Measurements from ENCODE around the gene C6orf15. TPM values are rescaled to one million over a fixed set of nuclear protein-coding genes. Genes with fewer than 3 reads are reported as not detected.

Gene C6orf15
- total and polyA plus RNA-seq, 2 donors (not counting 3 experiments of a cell fraction or from before 2014, with no cell fraction given): not detected

- ChIA-PET CTCF (interaction anchor here (1.1 to 4.5 kb wide), 3 partner anchors 32 to 255 kb away, joined by 3 to 20 read pairs (median 4); no protein-coding TSS in a partner anchor), POLR2A (no interaction called here)
- dilution Hi-C loops (cut with MboI; ENCODE audit: extremely low pct_ligation_motif_present, low sequenced_read_pairs): no loop called here
- Histone ChIP-seq H3K27ac (ENCODE audit: insufficient read depth, low read depth, low read length) (no peak overlapping the region), H4K20me1 (replicated peaks; ENCODE audit: control insufficient read depth, extremely low read depth, insufficient read depth, low read length) (no peaks in the 10 kb centered on the region), H3K9me1 (replicated peaks; ENCODE audit: control insufficient read depth, extremely low read depth, insufficient read depth, low read length) (no peaks in the 10 kb centered on the region), H3K9ac (replicated peaks; ENCODE audit: extremely low read depth, insufficient read depth, low read length) (no peak overlapping the region), H3K9me3 (replicated peaks; ENCODE audit: control insufficient read depth, insufficient read depth, low read length) (no peaks in the 10 kb centered on the region), H3K36me3 (ENCODE audit: control insufficient read depth in 2 of 2, extremely low read depth in 1 of 2, insufficient read depth in 2 of 2, low read length in 2 of 2) (no peaks in the 10 kb centered on the region), H2AFZ (ENCODE audit: low read depth, low read length) (no peak overlapping the region), H3K4me3 (replicated peaks in 1 of 3; ENCODE audit: insufficient read depth in 1 of 3, low read depth in 1 of 3, low read length in 3 of 3) (no peak overlapping the region), H3K4me2 (ENCODE audit: insufficient read depth, low read length) (no peak overlapping the region), H3K27me3 (ENCODE audit: control insufficient read depth in 2 of 2, insufficient read depth in 2 of 2, low read length in 2 of 2) (peaks cover 2 to 3% of the 10 kb centered on the region in 2 experiments), H3K4me1 (ENCODE audit: control insufficient read depth, extremely low read depth, insufficient read depth, low read length) (peaks cover 16% of the 10 kb centered on the region), H3K79me2 (ENCODE audit: control insufficient read depth, insufficient read depth, low read length) (no peaks in the 10 kb centered on the region)
- intact Hi-C loops (cut with micrococcal nuclease): loop anchor here (10.0 kb wide), 1 partner anchor 599 kb away; the partner anchor contains the start of gene HLA-E
- TF ChIP-seq, protein P1, sequence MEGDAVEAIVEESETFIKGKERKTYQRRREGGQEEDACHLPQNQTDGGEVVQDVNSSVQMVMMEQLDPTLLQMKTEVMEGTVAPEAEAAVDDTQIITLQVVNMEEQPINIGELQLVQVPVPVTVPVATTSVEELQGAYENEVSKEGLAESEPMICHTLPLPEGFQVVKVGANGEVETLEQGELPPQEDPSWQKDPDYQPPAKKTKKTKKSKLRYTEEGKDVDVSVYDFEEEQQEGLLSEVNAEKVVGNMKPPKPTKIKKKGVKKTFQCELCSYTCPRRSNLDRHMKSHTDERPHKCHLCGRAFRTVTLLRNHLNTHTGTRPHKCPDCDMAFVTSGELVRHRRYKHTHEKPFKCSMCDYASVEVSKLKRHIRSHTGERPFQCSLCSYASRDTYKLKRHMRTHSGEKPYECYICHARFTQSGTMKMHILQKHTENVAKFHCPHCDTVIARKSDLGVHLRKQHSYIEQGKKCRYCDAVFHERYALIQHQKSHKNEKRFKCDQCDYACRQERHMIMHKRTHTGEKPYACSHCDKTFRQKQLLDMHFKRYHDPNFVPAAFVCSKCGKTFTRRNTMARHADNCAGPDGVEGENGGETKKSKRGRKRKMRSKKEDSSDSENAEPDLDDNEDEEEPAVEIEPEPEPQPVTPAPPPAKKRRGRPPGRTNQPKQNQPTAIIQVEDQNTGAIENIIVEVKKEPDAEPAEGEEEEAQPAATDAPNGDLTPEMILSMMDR (IDR thresholded peaks at IDR 0.05; ENCODE audit: extremely low read depth in 1 of 2, insufficient read depth in 1 of 2, low read depth in 1 of 2, low read length in 2 of 2): peak; percentile 24 to 34
- no peak for TF ChIP-seq POLR2AphosphoS5 (IDR thresholded peaks at IDR 0.05; ENCODE audit: insufficient read depth, low read depth, low read length)
- no TSS peak for BruUV-seq (replicated peaks)
- peak; percentile 34 for DNase-seq (ENCODE audit: low read depth, low spot score)
- FAIRE-seq: no peak
Measured at GRCh38 chr6:31083742-31084354, 28.5 kb downstream of the C6orf15 start.

GRCh38 chr6:31081872-31082271 is 30.5 kb downstream of the C6orf15 start:
- DNase-seq (ENCODE audit: low read depth, low spot score): no peak
- Histone ChIP-seq H3K9me1 (replicated peaks; ENCODE audit: control insufficient read depth, extremely low read depth, insufficient read depth, low read length) (no peaks in the 10 kb centered on the region), H3K4me1 (ENCODE audit: control insufficient read depth, extremely low read depth, insufficient read depth, low read length) (peaks cover 11% of the 10 kb centered on the region), H3K79me2 (ENCODE audit: control insufficient read depth, insufficient read depth, low read length) (no peaks in the 10 kb centered on the region), H3K4me3 (replicated peaks in 1 of 3; ENCODE audit: insufficient read depth in 1 of 3, low read depth in 1 of 3, low read length in 3 of 3) (no peak overlapping the region), H3K27ac (ENCODE audit: insufficient read depth, low read depth, low read length) (no peak overlapping the region), H3K4me2 (ENCODE audit: insufficient read depth, low read length) (no peak overlapping the region), H3K9me3 (replicated peaks; ENCODE audit: control insufficient read depth, insufficient read depth, low read length) (no peaks in the 10 kb centered on the region), H3K9ac (replicated peaks; ENCODE audit: extremely low read depth, insufficient read depth, low read length) (no peak overlapping the region), H2AFZ (ENCODE audit: low read depth, low read length) (no peak overlapping the region), H4K20me1 (replicated peaks; ENCODE audit: control insufficient read depth, extremely low read depth, insufficient read depth, low read length) (no peaks in the 10 kb centered on the region), H3K36me3 (ENCODE audit: control insufficient read depth in 2 of 2, extremely low read depth in 1 of 2, insufficient read depth in 2 of 2, low read length in 2 of 2) (no peaks in the 10 kb centered on the region), H3K27me3 (ENCODE audit: control insufficient read depth in 2 of 2, insufficient read depth in 2 of 2, low read length in 2 of 2) (peaks cover 2 to 3% of the 10 kb centered on the region in 2 experiments)
- FAIRE-seq: no peak
- POLR2A ChIA-PET: no interaction called here
- TF ChIP-seq, protein P1 (IDR thresholded peaks at IDR 0.05; ENCODE audit: extremely low read depth in 1 of 2, insufficient read depth in 1 of 2, low read depth in 1 of 2, low read length in 2 of 2): no peak
- TF ChIP-seq POLR2AphosphoS5 (IDR thresholded peaks at IDR 0.05; ENCODE audit: insufficient read depth, low read depth, low read length) (no peak), EZH2 (IDR thresholded peaks at IDR 0.05; ENCODE audit: borderline replicate concordance, low read depth, low read length, severe bottlenecking) (no peak)
- intact Hi-C loops (cut with micrococcal nuclease): loop anchor here (10.0 kb wide), 1 partner anchor 597 kb away; the partner anchor contains the start of gene HLA-E
- no TSS peak for BruUV-seq (replicated peaks)
- CTCF ChIA-PET: interaction anchor here (0.7 to 4.5 kb wide), 4 partner anchors 33 to 628 kb away, joined by 3 to 20 read pairs (median 3); partner anchors contain the start of gene PSORS1C1
- dilution Hi-C loops (cut with MboI; ENCODE audit: extremely low pct_ligation_motif_present, low sequenced_read_pairs): no loop called here

All from endothelial cell of umbilical vein (primary cell).